GM18526 (cell line): ENCODE measurements around the gene OBI1.

Source experiments
- POLR2A ChIP-seq: IDR thresholded peaks from 3 replicates; pipeline ENCODE4 v1.6.1; 2011; ENCODE audit not compliant: insufficient read length; ENCODE audit errors: extremely low read depth

The OBI1 gene, protein sequence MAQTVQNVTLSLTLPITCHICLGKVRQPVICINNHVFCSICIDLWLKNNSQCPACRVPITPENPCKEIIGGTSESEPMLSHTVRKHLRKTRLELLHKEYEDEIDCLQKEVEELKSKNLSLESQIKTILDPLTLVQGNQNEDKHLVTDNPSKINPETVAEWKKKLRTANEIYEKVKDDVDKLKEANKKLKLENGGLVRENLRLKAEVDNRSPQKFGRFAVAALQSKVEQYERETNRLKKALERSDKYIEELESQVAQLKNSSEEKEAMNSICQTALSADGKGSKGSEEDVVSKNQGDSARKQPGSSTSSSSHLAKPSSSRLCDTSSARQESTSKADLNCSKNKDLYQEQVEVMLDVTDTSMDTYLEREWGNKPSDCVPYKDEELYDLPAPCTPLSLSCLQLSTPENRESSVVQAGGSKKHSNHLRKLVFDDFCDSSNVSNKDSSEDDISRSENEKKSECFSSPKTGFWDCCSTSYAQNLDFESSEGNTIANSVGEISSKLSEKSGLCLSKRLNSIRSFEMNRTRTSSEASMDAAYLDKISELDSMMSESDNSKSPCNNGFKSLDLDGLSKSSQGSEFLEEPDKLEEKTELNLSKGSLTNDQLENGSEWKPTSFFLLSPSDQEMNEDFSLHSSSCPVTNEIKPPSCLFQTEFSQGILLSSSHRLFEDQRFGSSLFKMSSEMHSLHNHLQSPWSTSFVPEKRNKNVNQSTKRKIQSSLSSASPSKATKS

DNA sequence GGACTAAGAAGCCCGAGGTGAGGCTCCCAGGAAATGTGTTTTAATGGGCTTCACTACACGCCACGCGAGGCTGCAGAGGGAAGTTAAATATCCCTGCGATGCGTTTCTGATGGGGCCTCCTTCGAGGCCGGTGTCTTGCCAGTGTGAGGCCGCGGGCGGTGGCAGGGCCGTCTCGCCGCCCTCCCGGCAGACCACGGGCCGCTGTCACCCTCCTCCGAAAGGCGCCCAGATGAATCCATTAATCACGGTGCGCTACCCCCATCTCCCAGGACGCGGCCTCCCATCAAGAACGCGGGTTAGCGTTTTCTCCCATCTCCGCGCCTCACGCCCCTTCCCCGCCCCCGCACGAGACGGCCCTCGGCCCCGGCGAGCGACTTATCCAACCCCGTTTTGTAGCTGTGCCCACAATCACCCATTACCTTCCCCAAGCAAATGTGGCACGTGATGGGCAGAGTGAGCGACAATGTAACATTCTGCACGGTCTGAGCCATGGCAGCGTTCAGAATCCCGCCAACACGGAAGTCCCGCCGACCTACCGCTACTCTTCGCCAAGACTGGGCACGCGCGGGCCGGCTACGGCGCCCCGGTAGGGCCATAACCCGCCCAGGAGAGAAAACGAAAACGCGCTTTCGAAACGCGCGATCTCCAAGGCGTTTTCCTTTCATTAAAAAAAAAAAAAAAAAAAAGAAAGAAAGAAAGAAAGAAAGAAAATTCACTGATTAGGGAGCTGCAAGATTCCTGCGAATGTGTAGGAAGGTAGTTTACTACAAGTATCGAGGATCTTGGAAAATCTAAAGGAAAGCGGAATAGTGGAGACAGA is at the start of gene OBI1:
OBI1 (minus strand) TSS at position 526 of the 820 bp plus-strand sequence; CDS start at position 491, 35 bp downstream.
- TF ChIP-seq POLR2A: peak; percentile 86

DNA sequence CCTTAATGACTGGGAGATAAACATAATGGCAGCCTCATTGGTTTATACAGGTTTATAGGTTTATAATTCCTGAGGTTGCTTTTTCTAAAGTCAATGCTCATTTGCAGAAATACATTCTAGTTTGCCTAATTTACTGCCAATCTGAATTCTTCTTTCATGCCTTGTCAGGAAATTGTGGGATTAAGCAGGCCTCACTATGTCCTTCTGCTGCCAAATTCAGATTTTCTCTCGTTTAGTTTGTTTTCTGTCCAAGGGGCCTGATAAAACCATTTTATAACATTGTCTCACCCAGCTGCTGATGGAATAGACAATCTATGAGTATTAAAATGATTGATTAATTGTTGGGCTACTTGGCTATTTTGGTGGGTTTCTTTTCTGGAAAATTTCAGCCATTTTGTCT is 42.4 kb upstream of the OBI1 start:
- TF ChIP-seq POLR2A: no peak

DNA sequence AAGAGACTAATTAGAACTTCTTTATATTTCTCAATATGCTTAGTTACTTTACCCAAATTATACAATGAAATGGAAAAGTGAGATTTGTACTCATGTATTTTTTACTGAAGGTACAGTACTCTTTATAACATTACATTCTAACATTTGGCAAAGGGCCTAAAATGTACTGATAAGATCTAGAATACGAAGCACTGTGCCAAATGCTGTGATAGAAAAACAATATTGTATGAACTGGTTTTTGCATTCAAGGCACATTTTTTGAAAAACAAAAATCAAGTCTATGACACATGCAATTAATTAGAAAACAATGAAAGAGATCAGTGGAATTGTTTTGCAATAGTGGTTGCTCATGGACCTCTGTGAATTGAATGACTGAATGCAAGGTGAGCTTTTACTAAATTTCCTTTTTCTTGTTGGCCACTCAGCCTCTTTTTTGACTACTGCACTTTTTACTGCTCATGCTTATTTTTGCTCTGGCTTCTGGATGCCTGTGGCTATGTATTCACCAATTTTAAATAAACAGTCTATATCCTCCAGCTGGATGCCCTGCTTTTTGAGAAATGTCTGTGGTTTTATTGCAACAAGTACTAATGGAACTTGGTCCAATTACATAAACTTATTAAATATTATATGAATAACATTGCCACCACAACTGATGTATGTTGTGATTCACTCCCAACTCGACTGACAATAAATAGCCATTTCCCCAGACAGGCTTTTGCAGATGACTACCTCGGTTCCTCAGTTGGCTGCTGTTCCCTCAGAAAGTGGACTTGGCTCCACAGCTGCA is 41.4 kb upstream of the OBI1 start:
- no peak for TF ChIP-seq POLR2A

DNA sequence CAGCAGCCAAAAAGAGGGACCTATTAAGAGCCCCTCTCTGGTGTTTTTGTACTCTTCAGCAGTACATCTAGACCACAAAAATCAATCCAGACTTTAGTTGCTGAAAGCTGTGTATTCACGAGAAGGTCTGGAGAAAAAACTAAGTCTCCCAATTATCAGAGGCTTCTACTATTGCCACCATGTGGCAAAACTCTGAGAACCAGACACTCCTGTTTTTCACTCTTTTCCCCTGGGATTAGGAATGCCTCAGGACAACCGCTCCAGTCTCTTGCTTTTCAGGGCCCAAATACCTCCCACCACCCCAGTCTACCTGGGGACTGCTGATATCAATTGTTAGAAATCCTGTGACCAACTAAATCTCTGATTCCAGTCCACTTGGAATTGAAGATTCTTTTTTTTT is 30.1 kb upstream of the OBI1 start:
- no peak for TF ChIP-seq POLR2A

DNA sequence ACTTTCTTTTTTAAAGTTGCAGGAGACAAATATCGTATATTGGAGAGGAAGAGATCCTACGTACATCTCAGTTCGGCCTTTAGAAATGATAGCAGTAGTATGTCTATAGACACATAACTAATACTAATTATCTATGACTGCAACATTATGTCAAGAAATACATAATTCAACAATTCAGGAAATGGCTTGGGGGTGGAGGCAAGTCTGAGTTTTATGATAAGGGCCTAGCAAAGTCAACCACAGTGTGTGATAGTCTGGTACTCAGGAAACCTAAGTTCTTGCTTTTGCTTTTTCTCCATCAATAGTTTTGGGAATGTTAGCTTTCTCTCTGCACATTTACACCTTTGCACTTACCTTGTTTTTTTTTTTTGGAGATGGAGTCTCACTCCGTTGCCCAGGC is 27.5 kb upstream of the OBI1 start:
- TF ChIP-seq POLR2A: no peak

DNA sequence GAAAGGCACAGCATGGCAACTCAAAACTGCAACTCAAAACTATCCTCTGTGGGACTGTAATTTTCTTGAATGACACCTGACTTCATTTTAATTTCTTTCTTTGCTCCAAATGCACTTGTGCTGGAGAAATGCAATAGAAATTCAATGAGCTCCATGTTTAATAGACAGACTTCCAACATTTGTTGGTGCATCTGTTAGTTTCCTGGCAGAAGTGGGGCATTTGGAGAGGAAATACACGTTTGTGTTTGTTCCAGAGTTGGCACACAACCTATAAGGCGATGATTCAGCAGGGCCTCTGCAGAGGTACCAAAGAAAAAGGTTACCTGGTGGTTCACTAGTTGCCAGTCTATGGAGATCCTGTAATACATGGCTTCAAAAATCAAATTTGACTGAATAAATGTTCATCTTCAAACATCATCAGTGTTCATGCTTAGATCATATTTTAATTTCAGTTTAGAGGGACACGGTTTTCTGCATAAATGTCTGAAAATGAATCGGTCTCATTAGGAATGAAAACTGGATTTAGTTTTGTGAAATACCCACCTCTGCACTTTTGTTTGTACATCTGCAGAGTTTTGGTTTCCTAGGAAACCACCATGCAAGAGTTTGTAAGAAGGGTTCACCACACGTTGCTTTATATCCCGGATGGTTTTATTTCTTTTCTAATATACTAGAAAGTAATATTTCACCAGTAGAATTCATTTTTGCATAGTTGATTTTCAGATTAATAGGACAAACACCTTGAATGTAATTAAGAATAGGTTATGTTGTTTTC is 21.8 kb upstream of the OBI1 start:
- TF ChIP-seq POLR2A: no peak

DNA sequence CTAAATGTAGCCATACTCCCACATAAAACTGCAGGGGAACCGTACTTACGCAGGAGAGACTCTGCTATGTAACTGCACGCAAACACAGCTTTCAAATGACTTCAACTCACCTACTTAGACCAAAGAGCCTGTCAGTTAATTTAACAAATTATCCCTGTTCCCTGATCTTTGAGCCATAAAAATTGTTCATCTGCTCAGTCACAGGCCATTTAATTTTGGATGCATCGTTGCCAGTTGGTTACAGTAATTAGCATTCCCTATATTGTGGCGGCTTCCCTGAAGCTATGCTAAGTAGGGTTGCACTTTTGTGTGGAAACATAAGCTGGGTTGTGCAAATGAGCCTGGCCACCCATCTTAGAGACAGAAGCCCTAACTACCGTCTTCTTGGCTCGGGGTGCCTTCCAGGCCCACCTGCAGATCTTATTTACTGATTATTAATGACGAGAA is 21.2 kb upstream of the OBI1 start:
- TF ChIP-seq POLR2A: no peak

DNA sequence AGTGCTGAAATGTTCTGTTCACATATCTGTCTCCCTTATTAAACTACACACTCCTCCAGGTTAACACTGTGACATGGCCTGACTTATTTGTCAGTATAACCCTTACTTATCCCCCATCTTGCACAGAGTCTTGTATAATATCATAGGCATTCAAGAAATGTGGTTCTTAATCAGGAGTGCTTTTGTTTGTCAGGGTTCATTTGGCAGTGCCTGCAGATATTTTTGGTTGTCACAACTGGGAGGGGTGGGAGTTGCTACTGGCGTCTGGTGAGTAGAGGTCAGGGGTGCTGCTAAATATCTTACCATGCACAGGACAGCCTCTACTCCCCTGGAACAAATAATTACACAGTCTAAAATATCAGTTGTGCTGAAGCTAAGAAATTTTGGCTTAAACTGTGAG is 20.4 kb upstream of the OBI1 start:
- TF ChIP-seq POLR2A: no peak

DNA sequence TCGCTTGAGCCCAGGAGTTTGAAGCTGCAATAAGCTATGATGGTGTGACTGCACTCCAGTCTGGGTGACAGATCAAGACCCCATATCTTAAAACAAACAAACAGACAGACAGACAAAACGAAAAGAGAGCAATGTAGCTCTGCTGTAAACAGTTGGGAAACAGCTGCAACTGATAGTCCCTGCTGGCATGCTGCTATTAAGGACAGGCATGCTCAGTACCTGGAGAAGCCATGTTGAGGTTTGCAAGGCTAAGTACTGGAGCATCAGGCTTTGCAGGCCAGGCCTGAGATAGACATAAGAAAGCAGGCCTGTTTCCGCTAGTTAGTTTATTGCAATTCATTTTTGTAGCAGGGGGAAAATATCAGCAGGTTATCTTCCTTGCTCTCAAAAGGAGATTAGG is 16.2 kb upstream of the OBI1 start:
- no peak for TF ChIP-seq POLR2A

DNA sequence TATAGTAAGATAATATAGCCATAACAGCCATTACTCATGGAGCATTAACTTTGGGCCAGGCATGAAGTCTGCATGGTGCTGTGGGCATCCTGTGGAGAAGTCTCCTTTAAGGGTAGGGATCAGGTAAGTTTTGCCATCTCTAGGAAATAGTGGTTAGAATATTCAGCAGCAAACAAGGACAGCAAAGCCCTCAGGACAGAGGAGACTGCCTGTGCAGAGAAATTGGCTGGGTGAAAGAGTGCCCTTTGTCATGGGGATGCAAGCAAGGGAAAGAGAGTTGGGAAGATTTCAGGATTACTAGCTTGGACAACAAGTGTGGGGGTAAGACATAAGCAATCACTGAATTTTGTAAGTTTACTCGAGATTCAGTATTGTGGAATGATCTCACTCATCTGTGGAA is 15.7 kb upstream of the OBI1 start:
- no peak for TF ChIP-seq POLR2A

DNA sequence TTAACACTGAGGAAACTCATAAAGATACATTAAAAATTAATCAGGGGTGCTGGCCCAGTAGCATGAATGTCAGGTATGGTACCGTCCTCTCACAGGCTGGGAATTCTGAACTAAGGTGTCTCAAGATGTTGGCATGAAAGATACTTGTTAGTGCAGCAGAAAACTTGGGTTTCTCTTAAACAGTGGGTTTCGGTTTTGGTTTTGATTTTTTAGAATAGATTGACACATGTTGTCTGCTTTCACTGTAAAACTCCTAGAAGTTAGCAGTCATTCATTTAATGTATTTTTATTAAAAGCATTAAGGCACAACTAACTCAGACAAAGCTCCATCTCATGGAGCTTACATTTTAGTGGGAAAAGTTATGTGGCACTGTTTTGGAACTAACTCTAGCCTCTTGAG is 3.5 kb upstream of the OBI1 start:
- no peak for TF ChIP-seq POLR2A

DNA sequence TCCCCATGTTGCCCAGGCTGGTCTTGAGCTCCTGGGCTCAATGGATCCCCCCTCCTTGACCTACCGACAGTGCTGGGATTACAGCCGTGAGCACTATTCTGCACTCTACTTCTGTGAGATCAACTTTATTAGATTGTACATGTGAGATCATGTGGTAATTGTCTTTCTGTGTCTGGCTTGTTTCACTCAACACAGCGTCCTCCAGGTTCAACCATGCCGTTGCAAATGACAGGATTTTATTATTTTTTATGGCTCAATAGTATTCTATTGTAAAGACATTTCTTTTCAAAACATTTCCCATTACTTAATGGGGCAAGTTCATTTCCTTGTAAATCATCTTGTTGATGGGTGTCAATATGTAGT is 1.5 kb upstream of the OBI1 start:
- no peak for TF ChIP-seq POLR2A

DNA sequence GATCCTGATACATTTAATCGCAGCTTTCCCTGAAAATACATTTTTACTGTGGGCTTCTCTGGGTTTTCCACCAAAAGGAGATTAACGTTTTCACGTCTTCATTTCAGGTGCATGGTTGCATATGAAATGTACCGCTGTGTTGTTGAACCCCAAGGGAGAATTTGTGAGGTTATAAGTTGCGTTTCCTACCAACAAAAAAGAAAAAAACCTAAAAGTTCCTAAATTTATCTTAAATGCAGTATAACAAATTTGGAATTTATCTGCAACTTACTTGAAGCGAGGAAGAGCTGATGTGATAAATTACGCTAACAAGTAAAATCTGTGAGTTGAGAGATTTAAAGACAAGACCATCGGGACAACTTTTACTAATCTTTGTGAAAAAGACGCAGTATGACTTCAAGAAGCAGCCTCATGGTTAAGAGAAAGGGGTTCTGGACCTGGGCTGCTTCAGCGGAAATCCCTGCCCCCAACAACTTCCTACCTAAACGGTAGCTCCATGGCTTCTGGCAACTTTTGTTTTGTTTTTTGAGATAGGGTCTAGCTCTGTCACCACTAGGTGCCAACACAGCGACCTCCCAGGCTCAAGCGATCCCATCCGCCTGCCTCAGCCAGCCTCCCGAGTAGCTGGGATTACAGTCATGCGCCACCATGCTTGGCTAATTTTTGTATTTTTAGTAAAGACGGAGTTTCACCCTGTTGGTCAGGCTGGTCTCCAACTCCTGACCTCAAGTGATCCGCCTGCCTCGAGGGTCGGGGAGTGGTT is 958 bp upstream of the OBI1 start:
- TF ChIP-seq POLR2A: no peak

DNA sequence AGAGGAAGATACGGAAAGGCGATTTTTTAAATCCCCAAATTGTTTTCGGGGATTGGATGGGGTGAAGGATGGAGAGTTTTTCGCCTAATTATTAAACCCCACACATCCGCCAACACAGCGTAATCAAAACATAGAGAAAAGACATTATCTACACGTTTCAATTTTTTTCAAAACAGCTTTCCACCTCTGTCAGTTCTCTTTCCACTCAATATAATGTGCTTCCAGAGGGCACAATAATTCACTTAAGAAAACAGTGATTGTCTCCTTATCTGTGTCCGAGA is 435 bp upstream of the OBI1 start:
- TF ChIP-seq POLR2A: no peak
